ENCODE data around the gene CARMIL3. TPM values are rescaled to one million over a fixed set of nuclear protein-coding genes. Genes with fewer than 3 reads are reported as not detected.
A peak's percentile ranks its signal among the peaks of the same experiment; 100 is the strongest.

CARMIL3 gene
- polyA plus RNA-seq, 1 donor from 2014 or later: 43.6 TPM

GRCh38 chr14:24078146-24078545, 26.3 kb downstream of the CARMIL3 start:
- Histone ChIP-seq H3K27ac (ENCODE audit: low read length) (peak overlapping the region; percentile 79), H3F3A (ENCODE audit: insufficient read depth, low read length, poor library complexity, severe bottlenecking) (peaks cover 3% of the 10 kb centered on the region), H3K79me2 (replicated peaks; ENCODE audit: insufficient read depth, low read length) (no peaks in the 10 kb centered on the region), H2AFZ (ENCODE audit: low read depth, low read length) (no peak overlapping the region), H3K4me2 (ENCODE audit: low read length) (peak overlapping the region; percentile 45), H4K20me1 (ENCODE audit: insufficient read depth) (no peaks in the 10 kb centered on the region), H3K9me2 (ENCODE audit: insufficient read depth, low read length) (no peaks in the 10 kb centered on the region), H3K9ac (ENCODE audit: low read length) (peak overlapping the region; percentile 41), H3K9me3 (ENCODE audit: low read length) (no peaks in the 10 kb centered on the region), H3K4me3 (ENCODE audit: low read length) (peak overlapping the region; percentile 50), H3K36me3 (ENCODE audit: insufficient read depth, low read length) (no peaks in the 10 kb centered on the region), H3K27me3 (ENCODE audit: insufficient read depth, low read depth, low read length) (no peaks in the 10 kb centered on the region)
- TF ChIP-seq EP300 (conservative IDR thresholded peaks at IDR 0.05; ENCODE audit: poor library complexity, severe bottlenecking): peak; percentile 69
- TF ChIP-seq SMC3 (conservative IDR thresholded peaks at IDR 0.05; ENCODE audit: poor library complexity): no peak
- peak; percentile 84 for TF ChIP-seq POLR2AphosphoS5 (IDR thresholded peaks at IDR 0.05)

DNA sequence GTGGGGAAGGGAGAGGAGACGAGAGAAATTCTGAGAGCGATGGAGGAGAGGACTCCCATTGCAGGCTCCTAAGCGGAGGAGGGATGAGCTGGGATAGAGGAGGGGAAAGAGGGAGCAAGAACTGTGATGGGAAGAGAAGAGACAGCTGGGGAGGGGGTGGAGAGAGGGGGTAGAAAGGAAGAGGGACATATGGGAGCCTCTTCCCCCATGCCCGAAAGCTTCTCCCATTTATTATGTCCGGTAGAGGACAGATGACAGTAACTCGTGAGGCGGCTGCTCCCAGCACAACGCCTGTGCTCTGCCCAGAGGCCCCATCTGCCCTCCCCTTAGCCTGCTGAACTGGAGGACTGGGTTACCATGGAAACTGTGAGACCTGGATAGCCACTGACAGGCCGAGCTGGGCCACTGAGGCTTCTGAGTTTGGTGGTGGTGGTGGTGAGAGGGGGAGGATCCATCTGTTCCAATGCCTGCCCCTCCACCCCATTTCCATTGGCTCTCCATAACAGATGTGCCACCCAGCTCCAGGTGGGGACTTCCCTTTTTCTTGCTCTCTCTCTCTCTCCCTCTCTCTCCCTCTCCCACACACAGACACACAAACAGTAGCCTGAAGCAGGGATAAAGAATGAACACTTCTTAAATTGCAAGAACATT, 27.8 kb downstream of the CARMIL3 start:
- Histone ChIP-seq H3K4me2 (ENCODE audit: low read length) (peak overlapping the region; percentile 77), H2AFZ (ENCODE audit: low read depth, low read length) (peak overlapping the region; percentile 3), H3K9ac (ENCODE audit: low read length) (peak overlapping the region; percentile 71), H4K20me1 (ENCODE audit: insufficient read depth) (no peaks in the 10 kb centered on the region), H3K9me2 (ENCODE audit: insufficient read depth, low read length) (no peaks in the 10 kb centered on the region), H3K79me2 (replicated peaks; ENCODE audit: insufficient read depth, low read length) (no peaks in the 10 kb centered on the region), H3K36me3 (ENCODE audit: insufficient read depth, low read length) (no peaks in the 10 kb centered on the region), H3K4me3 (ENCODE audit: low read length) (peak overlapping the region; percentile 68), H3K27ac (ENCODE audit: low read length) (peak overlapping the region; percentile 79), H3K9me3 (ENCODE audit: low read length) (no peaks in the 10 kb centered on the region), H3F3A (ENCODE audit: insufficient read depth, low read length, poor library complexity, severe bottlenecking) (peaks cover 3% of the 10 kb centered on the region), H3K27me3 (ENCODE audit: insufficient read depth, low read depth, low read length) (no peaks in the 10 kb centered on the region)
- TF ChIP-seq RAD21 (conservative IDR thresholded peaks at IDR 0.05): no peak
- TF ChIP-seq SMC3 (conservative IDR thresholded peaks at IDR 0.05; ENCODE audit: poor library complexity): no peak
- no peak for TF ChIP-seq TAF1 (IDR thresholded peaks at IDR 0.05; ENCODE audit: low read depth)
- TF ChIP-seq POLR2AphosphoS5 (IDR thresholded peaks at IDR 0.05): peak; percentile 44
- peak; percentile 25 for TF ChIP-seq EP300 (conservative IDR thresholded peaks at IDR 0.05; ENCODE audit: poor library complexity, severe bottlenecking)
- no peak for TF ChIP-seq EZH2 (IDR thresholded peaks at IDR 0.05; ENCODE audit: borderline replicate concordance, insufficient read depth, low read length, poor library complexity, severe bottlenecking)

- H3F3A ChIP-seq (ENCODE audit: insufficient read depth, low read length, poor library complexity, severe bottlenecking): peaks cover 3% of the 10 kb centered on the region
Measured at GRCh38 chr14:24080142-24080530, 28.3 kb downstream of the CARMIL3 start.

More at GRCh38 chr14:24080142-24080530, 28.3 kb downstream of the CARMIL3 start:
- no peaks in the 10 kb centered on the region for H3K9me3 ChIP-seq (ENCODE audit: low read length)
- peak overlapping the region; percentile 79 for H3K27ac ChIP-seq (ENCODE audit: low read length)
- H3K9ac ChIP-seq (ENCODE audit: low read length): peak overlapping the region; percentile 71
- no peaks in the 10 kb centered on the region for H4K20me1 ChIP-seq (ENCODE audit: insufficient read depth)
- peak overlapping the region; percentile 77 for H3K4me2 ChIP-seq (ENCODE audit: low read length)
- TF ChIP-seq SMC3 (conservative IDR thresholded peaks at IDR 0.05; ENCODE audit: poor library complexity): no peak
- TF ChIP-seq EZH2 (IDR thresholded peaks at IDR 0.05; ENCODE audit: borderline replicate concordance, insufficient read depth, low read length, poor library complexity, severe bottlenecking): no peak
- TF ChIP-seq POLR2AphosphoS5 (IDR thresholded peaks at IDR 0.05): no peak
- TF ChIP-seq EP300 (conservative IDR thresholded peaks at IDR 0.05; ENCODE audit: poor library complexity, severe bottlenecking): no peak
- TF ChIP-seq REST (IDR thresholded peaks at IDR 0.05; ENCODE audit: borderline replicate concordance): no peak
- TF ChIP-seq, protein P1, sequence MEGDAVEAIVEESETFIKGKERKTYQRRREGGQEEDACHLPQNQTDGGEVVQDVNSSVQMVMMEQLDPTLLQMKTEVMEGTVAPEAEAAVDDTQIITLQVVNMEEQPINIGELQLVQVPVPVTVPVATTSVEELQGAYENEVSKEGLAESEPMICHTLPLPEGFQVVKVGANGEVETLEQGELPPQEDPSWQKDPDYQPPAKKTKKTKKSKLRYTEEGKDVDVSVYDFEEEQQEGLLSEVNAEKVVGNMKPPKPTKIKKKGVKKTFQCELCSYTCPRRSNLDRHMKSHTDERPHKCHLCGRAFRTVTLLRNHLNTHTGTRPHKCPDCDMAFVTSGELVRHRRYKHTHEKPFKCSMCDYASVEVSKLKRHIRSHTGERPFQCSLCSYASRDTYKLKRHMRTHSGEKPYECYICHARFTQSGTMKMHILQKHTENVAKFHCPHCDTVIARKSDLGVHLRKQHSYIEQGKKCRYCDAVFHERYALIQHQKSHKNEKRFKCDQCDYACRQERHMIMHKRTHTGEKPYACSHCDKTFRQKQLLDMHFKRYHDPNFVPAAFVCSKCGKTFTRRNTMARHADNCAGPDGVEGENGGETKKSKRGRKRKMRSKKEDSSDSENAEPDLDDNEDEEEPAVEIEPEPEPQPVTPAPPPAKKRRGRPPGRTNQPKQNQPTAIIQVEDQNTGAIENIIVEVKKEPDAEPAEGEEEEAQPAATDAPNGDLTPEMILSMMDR (IDR thresholded peaks at IDR 0.05; ENCODE audit: poor library complexity, severe bottlenecking): no peak
- TF ChIP-seq RAD21 (conservative IDR thresholded peaks at IDR 0.05): no peak
- TF ChIP-seq TAF1 (IDR thresholded peaks at IDR 0.05; ENCODE audit: low read depth): no peak
- TF ChIP-seq MXI1 (conservative IDR thresholded peaks at IDR 0.05; ENCODE audit: poor library complexity, severe bottlenecking): no peak
- H3K79me2 ChIP-seq (replicated peaks; ENCODE audit: insufficient read depth, low read length): no peaks in the 10 kb centered on the region
- H3K4me3 ChIP-seq (ENCODE audit: low read length): peak overlapping the region; percentile 68
- H3K36me3 ChIP-seq (ENCODE audit: insufficient read depth, low read length): no peaks in the 10 kb centered on the region
- no peak overlapping the region for H2AFZ ChIP-seq (ENCODE audit: low read depth, low read length)
- H3K27me3 ChIP-seq (ENCODE audit: insufficient read depth, low read depth, low read length): no peaks in the 10 kb centered on the region
- no peaks in the 10 kb centered on the region for H3K9me2 ChIP-seq (ENCODE audit: insufficient read depth, low read length)

All from neural cell (in vitro differentiated cells).